GM19324 (cell line): ENCODE measurements around the gene C10orf90.

Experiments used
- ATAC-seq: cut with Tn5 transposase; IDR thresholded peaks from one replicate; pipeline ENCODE4 v1.9.1; 2021; ENCODE audit warnings: mild to moderate bottlenecking, moderate library complexity; ENCODE audit not compliant: unreplicated experiment, low FRiP score

The C10orf90 gene

GRCh38 chr10:126637501-126637900, 33.0 kb downstream of the C10orf90 start:
- ATAC-seq, result no peak

GRCh38 chr10:126634911-126635310, 35.6 kb downstream of the C10orf90 start:
- no peak for ATAC-seq

- ATAC-seq, result no peak
These were observed 36.1 kb downstream of the C10orf90 start for GRCh38 chr10:126634347-126634746.

- no peak for ATAC-seq
These were observed 37.8 kb downstream of the C10orf90 start for GRCh38 chr10:126632705-126633104.

- ATAC-seq, result no peak
These were observed 40.4 kb downstream of the C10orf90 start for GRCh38 chr10:126629925-126630624.

- ATAC-seq, result no peak
These were observed 41.7 kb downstream of the C10orf90 start for GRCh38 chr10:126628746-126629145.

GRCh38 chr10:126621846-126622245, 48.6 kb downstream of the C10orf90 start:
- ATAC-seq, result no peak

GRCh38 chr10:126618466-126618865, 52.0 kb downstream of the C10orf90 start:
- ATAC-seq, result no peak

- ATAC-seq, result no peak
These were observed 52.8 kb downstream of the C10orf90 start for GRCh38 chr10:126617733-126618132.

GRCh38 chr10:126617208-126617607, 53.3 kb downstream of the C10orf90 start:
- ATAC-seq, result no peak

GRCh38 chr10:126616737-126617136, 53.8 kb downstream of the C10orf90 start:
- ATAC-seq, result no peak

- ATAC-seq, result no peak
These were observed 59.2 kb downstream of the C10orf90 start for GRCh38 chr10:126611303-126611702.

- ATAC-seq, result no peak
These were observed 60.9 kb downstream of the C10orf90 start for GRCh38 chr10:126609566-126609965.

- ATAC-seq, result no peak
These were observed 70.4 kb downstream of the C10orf90 start for GRCh38 chr10:126599949-126600682.

- no peak for ATAC-seq
These were observed 72.5 kb downstream of the C10orf90 start for GRCh38 chr10:126598009-126598408.

- no peak for ATAC-seq
These were observed 73.3 kb downstream of the C10orf90 start for GRCh38 chr10:126597211-126597610.

GRCh38 chr10:126596472-126597016, 73.9 kb downstream of the C10orf90 start:
- ATAC-seq, result no peak

- no peak for ATAC-seq
These were observed 75.3 kb downstream of the C10orf90 start for GRCh38 chr10:126595160-126595559.

GRCh38 chr10:126593968-126594701, 76.4 kb downstream of the C10orf90 start:
- no peak for ATAC-seq

GRCh38 chr10:126592901-126593300, 77.6 kb downstream of the C10orf90 start:
- ATAC-seq, result no peak

GRCh38 chr10:126588024-126588423, 82.5 kb downstream of the C10orf90 start:
- ATAC-seq, result no peak
